AG10803 (cell line): Measurements from ENCODE around the gene SRGAP3.

ENCODE experiments used
- DNase-seq: peaks from one replicate; pipeline ENCODE4 v3.0.0; 2010; ENCODE audit warnings: low read depth
- H3K4me3 ChIP-seq: 2 replicates; pipeline ENCODE4 v1.5.1; 2011; ENCODE audit warnings: mild to moderate bottlenecking, low read length, control low read depth
- TF ChIP-seq, protein P1 (sequence below): conservative IDR thresholded peaks from 2 replicates; pipeline ENCODE4 v1.5.1; 2011; ENCODE audit warnings: mild to moderate bottlenecking, low read length, control low read depth, inconsistent platforms

Gene SRGAP3

DNA sequence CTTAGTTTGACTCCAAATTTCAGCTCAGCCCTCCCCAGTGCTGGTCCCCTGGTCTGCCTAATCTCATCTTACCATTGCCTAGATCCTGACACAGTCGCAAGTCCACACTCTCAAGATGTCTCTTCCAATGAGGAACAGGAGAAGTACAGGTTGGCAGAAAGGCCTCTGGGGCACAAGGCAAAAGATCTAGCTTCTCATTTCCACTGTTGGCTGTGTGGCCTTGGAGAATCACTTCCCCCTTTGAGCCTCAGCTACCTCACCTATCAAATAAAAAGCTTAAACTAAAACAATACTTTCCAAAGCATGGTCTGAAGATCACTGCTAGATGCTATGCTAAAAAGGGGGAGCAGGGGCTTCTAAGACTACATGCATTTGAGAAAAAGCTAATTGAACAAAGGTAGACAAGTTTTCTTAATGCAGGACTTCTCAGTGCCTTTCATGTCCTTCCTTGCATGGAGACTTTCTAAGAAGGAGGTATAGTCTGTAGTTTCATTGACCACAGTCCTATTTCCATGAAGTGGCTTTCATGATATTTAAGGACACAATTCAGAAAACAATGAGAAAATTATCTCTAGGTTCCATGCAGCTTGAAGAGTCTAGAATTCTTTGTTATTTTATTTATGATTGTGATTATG is 168.1 kb downstream of the SRGAP3 start:
- H3K4me3 ChIP-seq: no peak overlapping the region

DNA sequence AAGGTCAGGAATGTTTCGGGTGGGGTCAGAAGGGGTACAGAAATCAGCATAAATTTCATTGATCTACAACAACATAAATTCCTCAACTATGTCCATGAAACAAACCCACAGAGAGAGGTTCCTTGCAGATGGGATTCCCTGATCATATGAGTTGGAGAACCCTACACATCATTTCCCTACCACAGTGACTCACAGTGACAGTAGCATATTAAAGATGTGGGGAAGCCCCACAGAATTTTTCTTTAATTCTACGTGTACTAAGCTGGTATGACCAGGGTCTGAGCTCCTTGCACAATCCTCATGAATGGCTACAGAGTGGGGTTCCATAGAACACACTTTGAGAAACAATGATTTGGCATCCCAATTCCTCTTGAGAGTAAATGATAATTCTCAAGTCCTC is 169.3 kb downstream of the SRGAP3 start:
- no peak overlapping the region for H3K4me3 ChIP-seq
- TF ChIP-seq, protein P1, sequence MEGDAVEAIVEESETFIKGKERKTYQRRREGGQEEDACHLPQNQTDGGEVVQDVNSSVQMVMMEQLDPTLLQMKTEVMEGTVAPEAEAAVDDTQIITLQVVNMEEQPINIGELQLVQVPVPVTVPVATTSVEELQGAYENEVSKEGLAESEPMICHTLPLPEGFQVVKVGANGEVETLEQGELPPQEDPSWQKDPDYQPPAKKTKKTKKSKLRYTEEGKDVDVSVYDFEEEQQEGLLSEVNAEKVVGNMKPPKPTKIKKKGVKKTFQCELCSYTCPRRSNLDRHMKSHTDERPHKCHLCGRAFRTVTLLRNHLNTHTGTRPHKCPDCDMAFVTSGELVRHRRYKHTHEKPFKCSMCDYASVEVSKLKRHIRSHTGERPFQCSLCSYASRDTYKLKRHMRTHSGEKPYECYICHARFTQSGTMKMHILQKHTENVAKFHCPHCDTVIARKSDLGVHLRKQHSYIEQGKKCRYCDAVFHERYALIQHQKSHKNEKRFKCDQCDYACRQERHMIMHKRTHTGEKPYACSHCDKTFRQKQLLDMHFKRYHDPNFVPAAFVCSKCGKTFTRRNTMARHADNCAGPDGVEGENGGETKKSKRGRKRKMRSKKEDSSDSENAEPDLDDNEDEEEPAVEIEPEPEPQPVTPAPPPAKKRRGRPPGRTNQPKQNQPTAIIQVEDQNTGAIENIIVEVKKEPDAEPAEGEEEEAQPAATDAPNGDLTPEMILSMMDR: no peak
- no peak for DNase-seq

More for the DNA sequence above, 168.1 kb downstream of the SRGAP3 start:
- DNase-seq: no peak
- TF ChIP-seq, protein P1: no peak

DNA sequence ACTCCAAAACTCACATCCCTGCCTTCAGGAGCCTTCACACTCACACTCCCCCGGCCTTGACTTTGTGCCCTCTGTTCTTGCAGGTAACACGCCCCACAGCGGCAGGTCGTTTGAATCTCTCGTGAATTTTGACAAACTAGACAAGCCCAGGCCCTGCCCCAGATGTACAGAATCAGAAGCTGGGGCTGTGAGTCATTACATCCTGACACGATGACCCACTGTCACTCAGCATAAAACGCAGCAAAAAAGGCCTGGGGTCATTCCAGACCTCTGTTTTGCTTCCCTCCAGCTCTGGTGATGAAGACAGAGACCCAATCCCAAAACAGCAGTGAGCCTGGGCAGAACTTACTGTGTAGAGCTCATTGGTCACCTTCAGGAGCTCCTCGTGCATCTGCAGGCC is 169.8 kb downstream of the SRGAP3 start:
- no peak overlapping the region for H3K4me3 ChIP-seq
- TF ChIP-seq, protein P1: no peak
- DNase-seq: no peak

DNA sequence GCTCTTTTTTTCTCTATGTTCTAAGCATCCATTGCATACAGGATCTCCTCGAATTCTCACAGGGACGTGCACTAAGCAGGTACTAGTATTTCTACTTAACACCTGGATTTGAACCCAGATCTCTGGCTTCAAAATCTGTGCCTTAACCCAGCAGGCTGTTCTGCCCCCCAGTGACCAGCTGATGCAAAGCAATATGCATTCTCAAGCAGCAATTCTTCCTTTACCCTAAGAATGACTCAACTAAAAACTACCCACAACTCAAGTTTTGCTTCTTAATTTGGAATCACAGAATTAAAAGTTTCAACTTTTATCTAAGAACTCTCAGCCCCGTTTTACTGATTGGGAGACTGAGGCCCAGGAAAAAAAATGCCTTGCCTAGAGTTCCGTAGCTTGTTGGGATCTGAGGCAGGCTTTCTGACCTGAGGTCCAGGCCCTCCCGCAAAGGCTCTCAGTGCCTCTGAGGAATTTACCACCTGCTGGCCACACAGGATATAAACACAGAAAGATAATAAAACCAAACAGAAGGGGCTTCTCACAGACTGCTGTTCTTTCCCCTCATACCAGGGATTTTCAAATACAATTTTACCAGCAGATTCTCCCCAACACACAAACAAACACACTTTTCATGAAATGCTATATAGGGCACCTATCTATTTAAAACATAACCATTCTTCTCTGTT is 170.7 kb downstream of the SRGAP3 start:
- TF ChIP-seq, protein P1: no peak
- no peak overlapping the region for H3K4me3 ChIP-seq
- no peak for DNase-seq

DNA sequence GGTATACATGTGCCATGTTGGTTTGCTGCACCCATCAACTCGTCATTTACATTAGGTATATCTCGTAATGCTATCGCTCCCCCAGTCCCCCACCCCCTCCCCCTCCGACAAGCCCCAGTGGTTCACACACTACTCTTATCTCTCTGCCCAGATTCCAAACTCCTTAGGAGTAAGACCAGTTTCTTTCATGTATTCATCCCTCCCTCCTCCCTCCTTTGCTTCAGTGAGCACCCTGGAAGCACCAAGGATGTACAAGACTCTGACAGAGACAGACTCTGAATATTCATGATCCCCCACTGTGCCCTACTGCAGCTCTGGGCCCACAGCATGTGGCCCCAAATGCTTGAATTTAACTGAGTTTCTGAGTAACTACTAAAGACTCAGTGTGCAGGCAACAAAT is 172.4 kb downstream of the SRGAP3 start:
- TF ChIP-seq, protein P1: no peak
- no peak overlapping the region for H3K4me3 ChIP-seq
- no peak for DNase-seq

DNA sequence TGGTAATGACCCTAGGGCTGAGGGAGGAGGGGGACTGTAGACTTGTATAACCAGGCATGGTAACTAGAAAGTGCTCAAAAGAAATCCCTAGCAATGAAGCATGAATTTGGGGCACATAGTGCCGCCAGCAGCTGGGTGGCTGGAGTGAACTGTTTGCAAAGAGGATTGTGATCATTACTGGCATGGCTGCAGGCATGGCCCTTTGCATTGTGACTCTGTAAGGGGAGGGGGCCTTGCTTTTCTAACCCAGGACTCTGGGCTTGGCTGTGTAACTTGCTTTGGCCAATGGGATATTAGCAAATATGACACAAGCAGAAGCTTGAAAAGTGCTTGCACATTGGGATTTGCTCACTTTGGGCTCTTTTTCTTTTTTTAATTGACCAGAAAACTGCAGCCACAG is 173.7 kb downstream of the SRGAP3 start:
- TF ChIP-seq, protein P1: no peak
- no peak for DNase-seq
- H3K4me3 ChIP-seq: no peak overlapping the region

DNA sequence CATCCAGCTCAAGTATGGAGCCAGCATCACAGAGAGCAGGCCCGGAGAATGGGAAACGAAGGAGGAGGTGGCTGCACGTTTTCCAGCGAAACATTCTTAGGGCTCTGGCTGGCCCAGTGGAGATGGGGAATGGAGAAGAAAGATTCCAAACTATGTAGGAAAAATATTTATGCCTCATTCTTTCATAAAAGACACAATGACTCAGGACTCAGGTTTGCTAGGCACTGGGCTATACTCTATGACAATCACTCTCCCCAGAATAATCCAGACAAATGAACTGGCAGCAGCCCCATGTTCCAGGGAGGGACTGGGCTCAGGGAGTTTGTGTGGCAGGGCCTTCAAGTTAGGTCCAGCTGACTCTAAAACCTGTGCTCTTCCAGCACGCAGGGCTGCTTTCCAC is 175.4 kb downstream of the SRGAP3 start:
- TF ChIP-seq, protein P1: no peak
- DNase-seq: peak; percentile 67
- H3K4me3 ChIP-seq: no peak overlapping the region
